ENCODE data around the gene SERHL2.

GRCh38 chr22:42602470-42602869 lies 48.7 kb downstream of the SERHL2 start:
- TF ChIP-seq POLR2A (IDR thresholded peaks at IDR 0.05) = no peak
- TF ChIP-seq, protein P1, sequence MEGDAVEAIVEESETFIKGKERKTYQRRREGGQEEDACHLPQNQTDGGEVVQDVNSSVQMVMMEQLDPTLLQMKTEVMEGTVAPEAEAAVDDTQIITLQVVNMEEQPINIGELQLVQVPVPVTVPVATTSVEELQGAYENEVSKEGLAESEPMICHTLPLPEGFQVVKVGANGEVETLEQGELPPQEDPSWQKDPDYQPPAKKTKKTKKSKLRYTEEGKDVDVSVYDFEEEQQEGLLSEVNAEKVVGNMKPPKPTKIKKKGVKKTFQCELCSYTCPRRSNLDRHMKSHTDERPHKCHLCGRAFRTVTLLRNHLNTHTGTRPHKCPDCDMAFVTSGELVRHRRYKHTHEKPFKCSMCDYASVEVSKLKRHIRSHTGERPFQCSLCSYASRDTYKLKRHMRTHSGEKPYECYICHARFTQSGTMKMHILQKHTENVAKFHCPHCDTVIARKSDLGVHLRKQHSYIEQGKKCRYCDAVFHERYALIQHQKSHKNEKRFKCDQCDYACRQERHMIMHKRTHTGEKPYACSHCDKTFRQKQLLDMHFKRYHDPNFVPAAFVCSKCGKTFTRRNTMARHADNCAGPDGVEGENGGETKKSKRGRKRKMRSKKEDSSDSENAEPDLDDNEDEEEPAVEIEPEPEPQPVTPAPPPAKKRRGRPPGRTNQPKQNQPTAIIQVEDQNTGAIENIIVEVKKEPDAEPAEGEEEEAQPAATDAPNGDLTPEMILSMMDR (IDR thresholded peaks at IDR 0.05 in 4 of 5, conservative IDR thresholded peaks at IDR 0.05 in 1 of 5) = no peak
